HepG2 (cell line): ENCODE results near the gene LTA. TPM values are rescaled to one million over a fixed set of nuclear protein-coding genes. Genes with fewer than 3 reads are reported as not detected.

ENCODE experiments used
- ATAC-seq: fragments of 200-7000 bp; cut with Tn5 transposase; 3 replicates; pipeline ENCODE4 v1.9.1; 2020; ENCODE audit warnings: mild to moderate bottlenecking, moderate library complexity
- BruUV-seq: library from RNA; stranded (reverse); fragments of 400-500 nt; replicated peaks from 2 replicates; lab custom pipeline; 2021; lab: Mats Ljungman, UMichigan
- CTCF ChIA-PET: fragments of 300-600 bp; formaldehyde crosslinking; extraction: SDS; loops from one replicate; lab custom pipeline; 2021; ENCODE audit warnings: low total read pairs, inconsistent platforms, low intra/inter-chr PET ratio; lab: Yijun Ruan, JAX
- POLR2A ChIA-PET: fragments of 350-600 bp; sonication (Branson Sonifier 250); formaldehyde crosslinking; loops from one replicate; lab custom pipeline; 2020; ENCODE audit warnings: antibody characterized with exemption, inconsistent platforms; lab: Yijun Ruan, JAX
- DNase-seq: peaks from one replicate; pipeline ENCODE4 v3.0.0-alpha.2; 2015; ENCODE audit warnings: low spot score
- FAIRE-seq: peaks from 3 replicates; lab custom pipeline; 2011; peaks lifted over from hg19 to GRCh38; lab: Jason Lieb, UNC
- H2AFZ ChIP-seq: one replicate; pipeline ENCODE4 v1.6.1; 2011; ENCODE audit warnings: low read length, inconsistent platforms
- H3K27ac ChIP-seq: fragments of 300-600 bp; 3 replicates; pipeline ENCODE4 v1.8.0; 2011; ENCODE audit warnings: mixed run types, mild to moderate bottlenecking, mixed read lengths, low read length, inconsistent platforms; ENCODE audit not compliant: insufficient read depth; ENCODE audit errors: extremely low read length
- H3K27me3 ChIP-seq, 2 experiments: fragments of 200-600 bp in 1 of 2; 2 replicates in 1 of 2; 3 replicates in 1 of 2; pipeline versions ENCODE4 v1.6.0 to v1.8.0; 2011; ENCODE audit warnings: low read length in 2 of 2, mild to moderate bottlenecking in 2 of 2, moderate library complexity in 2 of 2, inconsistent platforms in 1 of 2; ENCODE audit not compliant: insufficient read depth in 2 of 2, control insufficient read depth in 1 of 2
- H3K36me3 ChIP-seq, 2 experiments: fragments of 200-600 bp in 1 of 2; replicated peaks in 1 of 2; 2 replicates in 1 of 2; 3 replicates in 1 of 2; pipeline versions ENCODE4 v1.5.1 to v1.8.0; 2011; ENCODE audit warnings: low read length in 2 of 2, inconsistent platforms in 1 of 2; ENCODE audit not compliant: insufficient read depth in 2 of 2, control insufficient read depth in 1 of 2
- H3K4me1 ChIP-seq: 2 replicates; pipeline ENCODE4 v1.5.1; 2012; ENCODE audit warnings: low read length, inconsistent platforms; ENCODE audit not compliant: insufficient read depth
- H3K4me2 ChIP-seq: 2 replicates; pipeline ENCODE4 v1.6.0; 2011; ENCODE audit warnings: low read depth, low read length, inconsistent platforms
- H3K4me3 ChIP-seq, 3 experiments: fragments of 200-600 bp in 1 of 3; sonication (generic), shearing (Covaris generic) in 1 of 3; replicated peaks in 1 of 3; 2 replicates each; pipeline ENCODE4 v1.5.1; 2011 to 2016; ENCODE audit warnings: low read length in 3 of 3, inconsistent platforms in 2 of 3, low read depth in 2 of 3, mild to moderate bottlenecking in 2 of 3, control low read depth in 1 of 3, mixed read lengths in 1 of 3; ENCODE audit not compliant: insufficient read depth in 1 of 3
- H3K79me2 ChIP-seq: one replicate; pipeline ENCODE4 v1.6.1; 2011; ENCODE audit warnings: low read length, inconsistent platforms; ENCODE audit not compliant: insufficient read depth
- H3K9ac ChIP-seq: 2 replicates; pipeline ENCODE4 v1.6.0; 2011; ENCODE audit warnings: mild to moderate bottlenecking, low read depth, low read length, inconsistent platforms; ENCODE audit not compliant: insufficient read depth
- H3K9me3 ChIP-seq: 2 replicates; pipeline ENCODE4 v1.5.1; 2012; ENCODE audit warnings: mild to moderate bottlenecking, low read length
- H4K20me1 ChIP-seq: 2 replicates; pipeline ENCODE4 v1.6.0; 2011; ENCODE audit warnings: inconsistent platforms, mild to moderate bottlenecking, low read length, moderate library complexity; ENCODE audit not compliant: insufficient read depth
- BCL6 ChIP-seq: IDR thresholded peaks from 2 replicates; pipeline ENCODE4 v1.6.1; 2016; ENCODE audit warnings: missing genetic modification reagents, missing compliant biosample characterization
- KLF6 ChIP-seq: IDR thresholded peaks from 2 replicates; pipeline ENCODE4 v1.8.0; 2016; ENCODE audit warnings: missing biosample characterization, missing genetic modification reagents
- MLLT10 ChIP-seq: sonication (generic); formaldehyde crosslinking; IDR thresholded peaks from 2 replicates; pipeline ENCODE4 v1.4.0; 2020; ENCODE audit warnings: missing genetic modification reagents
- PAF1 ChIP-seq: IDR thresholded peaks from 2 replicates; pipeline ENCODE4 v1.6.1; 2016; ENCODE audit warnings: missing genetic modification reagents, missing compliant biosample characterization
- PHF8 ChIP-seq: sonication (generic); formaldehyde crosslinking; IDR thresholded peaks from 2 replicates; pipeline ENCODE4 v1.5.0; 2020; ENCODE audit warnings: missing genetic modification reagents
- SATB2 ChIP-seq: sonication (generic); formaldehyde crosslinking; IDR thresholded peaks from 2 replicates; pipeline ENCODE4 v1.5.0; 2020; ENCODE audit warnings: missing genetic modification reagents
- TGIF2 ChIP-seq: IDR thresholded peaks from 2 replicates; pipeline ENCODE4 v1.6.1; 2016; ENCODE audit warnings: control low read depth, missing compliant biosample characterization
- THYN1 ChIP-seq: sonication (generic); formaldehyde crosslinking; IDR thresholded peaks from 2 replicates; pipeline ENCODE4 v1.8.1; 2023; ENCODE audit warnings: low read depth, mild to moderate bottlenecking, moderate library complexity, missing genetic modification reagents, borderline replicate concordance
- ZSCAN21 ChIP-seq: sonication (generic); formaldehyde crosslinking; IDR thresholded peaks from 2 replicates; pipeline ENCODE4 v1.8.0; 2022; ENCODE audit warnings: mild to moderate bottlenecking, missing genetic modification reagents, moderate library complexity, borderline replicate concordance
- WGBS: methylation state at CpG from one replicate; pipeline ENCODE4 v1.1.6; 2017; ENCODE audit warnings: low lambda C conversion rate; 5-methylcytosine and 5-hydroxymethylcytosine counted together
- in situ Hi-C: cut with HindIII; loops from 2 replicates; pipeline ENCODE4 v1.10.0; 2017; ENCODE audit warnings: low pct_unique_long_range_greater_than_20kb; ENCODE audit not compliant: extremely low pct_ligation_motif_present
- intact Hi-C: fragments of 100-400 bp; cut with micrococcal nuclease; formaldehyde crosslinking; loops from one replicate; pipeline ENCODE4 v1.10.0; 2022; ENCODE audit not compliant: unreplicated experiment
- polyA plus RNA-seq, 8 experiments: library from polyadenylated mRNA; depleted of rRNA in 3 of 8; stranded (reverse) in 7 of 8; unstranded in 1 of 8; fragments of >200 nt; fragmentation: Illumina TruSeq in 4 of 8; extraction: Trizol in 4 of 8; gene quantifications; 2 replicates each; pipeline versions ENCODE4 v1.2.1 to v1.2.3, GENCODE V29; 2011 to 2016; ENCODE audit warnings: low read depth in 4 of 8, missing spikeins in 1 of 8, mixed read lengths in 1 of 8; ENCODE audit not compliant: insufficient read depth in 1 of 8
- total RNA-seq, 5 experiments: library from RNA; depleted of rRNA; stranded (reverse); fragments of >200 nt; fragmentation: Illumina TruSeq; extraction: Trizol; gene quantifications; 2 replicates each; pipeline ENCODE4 v1.2.3, GENCODE V29; 2016; ENCODE audit warnings: low read depth in 1 of 5
- TF ChIP-seq, protein P1 (sequence below): sonication (generic); formaldehyde crosslinking; IDR thresholded peaks from 2 replicates; pipeline ENCODE4 v1.8.1; 2023; ENCODE audit warnings: mild to moderate bottlenecking, missing genetic modification reagents, borderline replicate concordance
- TF ChIP-seq, protein P2 (sequence below): sonication (generic); formaldehyde crosslinking; IDR thresholded peaks from 2 replicates; pipeline ENCODE4 v1.4.0; 2020; ENCODE audit warnings: missing genetic modification reagents, low read depth, mild to moderate bottlenecking, borderline replicate concordance
- TF ChIP-seq, protein P3 (sequence below), 2 experiments: fragments of 450-650 bp in 1 of 2; sonication (generic) in 1 of 2; formaldehyde crosslinking; IDR thresholded peaks; 2 replicates each; pipeline versions ENCODE4 v1.5.0 to v1.8.0; 2020 to 2022; ENCODE audit warnings: mild to moderate bottlenecking in 1 of 2, missing genetic modification reagents in 1 of 2
- TF ChIP-seq, protein P4 (sequence below): IDR thresholded peaks from 2 replicates; pipeline ENCODE4 v1.6.1; 2016; ENCODE audit warnings: mild to moderate bottlenecking, missing biosample characterization, missing genetic modification reagents

The LTA gene
- total and polyA plus RNA-seq, 2 of the 13 experiments (the other 11 are each of a cell fraction or from before 2014, with no cell fraction given), result 0.09 TPM; not detected in 1

DNA sequence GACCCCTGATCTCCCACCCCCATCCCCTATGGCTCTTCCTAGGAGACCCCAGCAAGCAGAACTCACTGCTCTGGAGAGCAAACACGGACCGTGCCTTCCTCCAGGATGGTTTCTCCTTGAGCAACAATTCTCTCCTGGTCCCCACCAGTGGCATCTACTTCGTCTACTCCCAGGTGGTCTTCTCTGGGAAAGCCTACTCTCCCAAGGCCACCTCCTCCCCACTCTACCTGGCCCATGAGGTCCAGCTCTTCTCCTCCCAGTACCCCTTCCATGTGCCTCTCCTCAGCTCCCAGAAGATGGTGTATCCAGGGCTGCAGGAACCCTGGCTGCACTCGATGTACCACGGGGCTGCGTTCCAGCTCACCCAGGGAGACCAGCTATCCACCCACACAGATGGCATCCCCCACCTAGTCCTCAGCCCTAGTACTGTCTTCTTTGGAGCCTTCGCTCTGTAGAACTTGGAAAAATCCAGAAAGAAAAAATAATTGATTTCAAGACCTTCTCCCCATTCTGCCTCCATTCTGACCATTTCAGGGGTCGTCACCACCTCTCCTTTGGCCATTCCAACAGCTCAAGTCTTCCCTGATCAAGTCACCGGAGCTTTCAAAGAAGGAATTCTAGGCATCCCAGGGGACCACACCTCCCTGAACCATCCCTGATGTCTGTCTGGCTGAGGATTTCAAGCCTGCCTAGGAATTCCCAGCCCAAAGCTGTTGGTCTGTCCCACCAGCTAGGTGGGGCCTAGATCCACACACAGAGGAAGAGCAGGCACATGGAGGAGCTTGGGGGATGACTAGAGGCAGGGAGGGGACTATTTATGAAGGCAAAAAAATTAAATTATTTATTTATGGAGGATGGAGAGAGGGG, 1.4 kb downstream of the LTA start:
- no TSS peak for BruUV-seq
- H3K9ac ChIP-seq, result no peak overlapping the region

More for the DNA sequence above, 1.4 kb downstream of the LTA start:
- ATAC-seq (no peak), DNase-seq (no peak), FAIRE-seq (no peak)
- H3K79me2 ChIP-seq, result no peaks in the 10 kb centered on the region
- no peak overlapping the region for H2AFZ ChIP-seq
- no peaks in the 10 kb centered on the region for H3K9me3 ChIP-seq
- intact Hi-C loops, result no loop called here
- no peak overlapping the region for H3K4me2 ChIP-seq
- no peaks in the 10 kb centered on the region for H3K36me3 ChIP-seq
- 26% methylated on average over 9 of the region's 9 CpGs for WGBS
- H3K27ac ChIP-seq, result no peak overlapping the region
- CTCF ChIA-PET, result no interaction called here
- no peak overlapping the region for H3K4me3 ChIP-seq
- POLR2A ChIA-PET, result interaction anchor here (0.9 to 1.9 kb wide), 4 partner anchors 10 to 78 kb away, joined by 3 to 8 read pairs (median 4); partner anchors contain the start of genes DDX39B and NFKBIL1
- H3K4me1 ChIP-seq, result no peaks in the 10 kb centered on the region
- TF ChIP-seq MLLT10 (CRISPR knock-in tag) (no peak), THYN1 (no peak), SATB2 (no peak), ZSCAN21 (CRISPR knock-in tag) (no peak), PHF8 (CRISPR knock-in tag) (no peak), KLF6 (no peak), PAF1 (CRISPR knock-in tag) (no peak), TGIF2 (no peak), BCL6 (no peak)
- TF ChIP-seq, protein P1, sequence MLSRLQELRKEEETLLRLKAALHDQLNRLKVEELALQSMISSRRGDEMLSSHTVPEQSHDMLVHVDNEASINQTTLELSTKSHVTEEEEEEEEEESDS, result no peak
- TF ChIP-seq, protein P2, sequence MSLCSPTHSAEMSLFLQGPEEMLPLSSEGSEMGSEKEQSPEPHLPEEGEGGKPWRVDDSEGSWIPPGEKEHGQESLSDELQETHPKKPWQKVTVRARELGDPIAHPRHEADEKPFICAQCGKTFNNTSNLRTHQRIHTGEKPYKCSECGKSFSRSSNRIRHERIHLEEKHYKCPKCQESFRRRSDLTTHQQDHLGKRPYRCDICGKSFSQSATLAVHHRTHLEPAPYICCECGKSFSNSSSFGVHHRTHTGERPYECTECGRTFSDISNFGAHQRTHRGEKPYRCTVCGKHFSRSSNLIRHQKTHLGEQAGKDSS (CRISPR knock-in tag), result no peak
- TF ChIP-seq, protein P3, sequence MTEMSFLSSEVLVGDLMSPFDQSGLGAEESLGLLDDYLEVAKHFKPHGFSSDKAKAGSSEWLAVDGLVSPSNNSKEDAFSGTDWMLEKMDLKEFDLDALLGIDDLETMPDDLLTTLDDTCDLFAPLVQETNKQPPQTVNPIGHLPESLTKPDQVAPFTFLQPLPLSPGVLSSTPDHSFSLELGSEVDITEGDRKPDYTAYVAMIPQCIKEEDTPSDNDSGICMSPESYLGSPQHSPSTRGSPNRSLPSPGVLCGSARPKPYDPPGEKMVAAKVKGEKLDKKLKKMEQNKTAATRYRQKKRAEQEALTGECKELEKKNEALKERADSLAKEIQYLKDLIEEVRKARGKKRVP (CRISPR knock-in tag; IDR thresholded peaks at IDR 0.05), result no peak
- TF ChIP-seq, protein P4, sequence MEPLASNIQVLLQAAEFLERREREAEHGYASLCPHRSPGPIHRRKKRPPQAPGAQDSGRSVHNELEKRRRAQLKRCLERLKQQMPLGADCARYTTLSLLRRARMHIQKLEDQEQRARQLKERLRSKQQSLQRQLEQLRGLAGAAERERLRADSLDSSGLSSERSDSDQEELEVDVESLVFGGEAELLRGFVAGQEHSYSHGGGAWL (CRISPR knock-in tag), result no peak
- in situ Hi-C loops, result no loop called here
- H3K27me3 ChIP-seq, result peaks cover 20 to 85% of the 10 kb centered on the region in 2 experiments
- no peaks in the 10 kb centered on the region for H4K20me1 ChIP-seq
